Mucosa of stomach (tissue), 1 donor: ENCODE data around the gene LRRC45.

ENCODE experiments used
- H3K27me3 ChIP-seq: one replicate; pipeline ENCODE4 v1.7.0; 2013; ENCODE audit warnings: mild to moderate bottlenecking, low read length; ENCODE audit not compliant: control insufficient read depth, insufficient read depth
- H3K36me3 ChIP-seq: one replicate; pipeline ENCODE4 v1.7.0; 2013; ENCODE audit warnings: low read length; ENCODE audit not compliant: control insufficient read depth, insufficient read depth
- H3K4me1 ChIP-seq: one replicate; pipeline ENCODE4 v1.7.0; 2013; ENCODE audit warnings: mild to moderate bottlenecking, low read length; ENCODE audit not compliant: control insufficient read depth, insufficient read depth
- H3K4me3 ChIP-seq: one replicate; pipeline ENCODE4 v1.7.0; 2013; ENCODE audit warnings: low read length
- H3K9ac ChIP-seq: one replicate; pipeline ENCODE4 v1.7.0; 2013; ENCODE audit warnings: mild to moderate bottlenecking, low read length, moderate library complexity
- H3K9me3 ChIP-seq: one replicate; pipeline ENCODE4 v1.7.0; 2013; ENCODE audit warnings: mild to moderate bottlenecking, low read length, moderate library complexity; ENCODE audit not compliant: control insufficient read depth
- donor health status: Pancreatic carcinoma.

LRRC45 gene

DNA sequence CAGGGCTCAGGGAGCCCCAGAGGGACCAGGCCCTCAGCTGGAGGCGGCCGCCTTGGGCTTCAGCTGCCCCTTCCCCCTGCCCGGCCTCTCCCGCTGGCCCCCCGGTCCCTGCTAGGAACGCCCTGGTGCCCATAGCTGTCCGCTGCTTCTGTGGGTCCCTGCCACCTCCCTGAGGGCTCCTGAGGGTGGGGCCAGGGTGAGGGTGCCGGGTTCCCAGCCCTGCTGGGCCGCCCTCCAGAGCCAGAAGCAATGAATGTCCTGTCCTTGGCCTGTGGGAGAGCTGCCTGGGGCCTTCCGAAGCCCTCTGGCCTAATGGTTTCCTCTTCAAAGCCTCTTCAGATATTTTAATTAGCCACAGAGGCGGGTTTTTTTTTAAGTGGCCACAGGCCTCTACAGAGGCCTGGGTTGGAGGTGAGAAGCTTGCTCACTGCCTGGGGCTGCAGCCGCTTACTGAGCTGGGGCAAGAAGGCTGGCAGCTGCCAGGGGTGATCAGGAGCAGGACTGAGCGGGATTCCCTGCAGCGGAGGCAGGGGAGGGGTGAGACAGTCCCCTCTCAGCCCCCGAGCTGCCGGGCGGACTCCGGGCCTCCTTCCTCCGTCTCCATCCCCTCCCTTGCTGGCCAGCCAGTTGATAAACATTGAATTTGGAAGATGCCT is 10.3 kb upstream of the LRRC45 start:
- no peak overlapping the region for H3K4me3 ChIP-seq
- no peaks in the 10 kb centered on the region for H3K4me1 ChIP-seq
- H3K36me3 ChIP-seq, result no peaks in the 10 kb centered on the region
- no peak overlapping the region for H3K9ac ChIP-seq
- no peaks in the 10 kb centered on the region for H3K9me3 ChIP-seq
- no peaks in the 10 kb centered on the region for H3K27me3 ChIP-seq

GRCh38 chr17:82013341-82013740 is 9.8 kb upstream of the LRRC45 start:
- no peaks in the 10 kb centered on the region for H3K4me1 ChIP-seq
- H3K9me3 ChIP-seq, result no peaks in the 10 kb centered on the region
- no peaks in the 10 kb centered on the region for H3K27me3 ChIP-seq
- H3K9ac ChIP-seq, result no peak overlapping the region
- H3K36me3 ChIP-seq, result no peaks in the 10 kb centered on the region
- H3K4me3 ChIP-seq, result no peak overlapping the region

DNA sequence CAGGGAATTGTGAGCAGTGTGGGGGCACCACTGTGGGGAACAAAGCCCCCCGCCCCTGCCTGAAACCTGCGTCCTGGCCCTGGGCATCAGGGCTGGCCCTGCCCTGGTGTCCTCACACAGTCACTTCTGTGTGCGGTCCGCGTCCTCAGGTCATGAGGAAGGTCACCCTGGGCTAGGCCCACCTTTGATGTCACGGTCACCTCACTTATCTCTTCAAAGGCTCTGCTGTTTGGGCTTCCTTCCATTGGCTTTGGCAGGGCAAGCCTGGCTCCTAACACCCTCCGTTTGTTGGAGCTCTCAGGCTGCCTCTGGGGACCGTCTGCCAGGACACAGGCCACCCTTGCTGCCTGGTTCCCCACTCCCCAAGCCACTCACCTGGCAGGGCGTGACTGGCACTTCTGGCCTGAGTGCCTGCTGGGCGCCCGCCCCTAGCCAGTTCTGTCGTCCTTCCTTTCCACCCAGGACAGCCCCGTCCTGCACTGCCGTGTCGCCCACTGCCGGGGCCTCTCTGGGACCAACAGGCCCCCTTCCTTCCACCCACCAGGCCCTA is 9.3 kb upstream of the LRRC45 start:
- Histone ChIP-seq H3K4me3 (no peak overlapping the region), H3K27me3 (no peaks in the 10 kb centered on the region), H3K36me3 (no peaks in the 10 kb centered on the region), H3K9ac (no peak overlapping the region), H3K9me3 (no peaks in the 10 kb centered on the region), H3K4me1 (no peaks in the 10 kb centered on the region)

DNA sequence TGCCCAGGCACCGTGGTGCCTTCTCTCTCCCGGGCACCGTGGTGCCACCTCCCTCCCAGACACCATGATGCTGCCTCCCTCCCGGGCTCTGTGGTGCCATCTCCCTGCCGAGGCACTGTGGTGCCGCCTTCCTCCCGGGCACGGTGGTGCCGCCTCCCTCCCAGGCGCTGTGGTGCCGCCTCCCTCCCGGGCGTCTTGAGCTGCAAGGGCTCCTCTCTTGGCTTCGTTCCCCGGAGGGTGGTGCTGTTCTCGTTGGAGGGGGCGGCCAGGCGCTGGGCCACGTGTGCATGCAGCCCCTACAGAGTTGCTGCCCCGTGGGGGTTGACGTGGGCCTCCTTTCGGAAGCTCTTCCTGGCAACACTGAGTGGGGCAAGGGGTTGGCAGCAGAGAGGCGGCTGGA is 8.7 kb upstream of the LRRC45 start:
- H3K9ac ChIP-seq, result no peak overlapping the region
- H3K4me1 ChIP-seq, result peaks cover 3% of the 10 kb centered on the region
- H3K36me3 ChIP-seq, result no peaks in the 10 kb centered on the region
- no peak overlapping the region for H3K4me3 ChIP-seq
- H3K9me3 ChIP-seq, result no peaks in the 10 kb centered on the region
- H3K27me3 ChIP-seq, result no peaks in the 10 kb centered on the region

- no peaks in the 10 kb centered on the region for H3K36me3 ChIP-seq
Observed at GRCh38 chr17:82014971-82015310, 8.2 kb upstream of the LRRC45 start.

DNA sequence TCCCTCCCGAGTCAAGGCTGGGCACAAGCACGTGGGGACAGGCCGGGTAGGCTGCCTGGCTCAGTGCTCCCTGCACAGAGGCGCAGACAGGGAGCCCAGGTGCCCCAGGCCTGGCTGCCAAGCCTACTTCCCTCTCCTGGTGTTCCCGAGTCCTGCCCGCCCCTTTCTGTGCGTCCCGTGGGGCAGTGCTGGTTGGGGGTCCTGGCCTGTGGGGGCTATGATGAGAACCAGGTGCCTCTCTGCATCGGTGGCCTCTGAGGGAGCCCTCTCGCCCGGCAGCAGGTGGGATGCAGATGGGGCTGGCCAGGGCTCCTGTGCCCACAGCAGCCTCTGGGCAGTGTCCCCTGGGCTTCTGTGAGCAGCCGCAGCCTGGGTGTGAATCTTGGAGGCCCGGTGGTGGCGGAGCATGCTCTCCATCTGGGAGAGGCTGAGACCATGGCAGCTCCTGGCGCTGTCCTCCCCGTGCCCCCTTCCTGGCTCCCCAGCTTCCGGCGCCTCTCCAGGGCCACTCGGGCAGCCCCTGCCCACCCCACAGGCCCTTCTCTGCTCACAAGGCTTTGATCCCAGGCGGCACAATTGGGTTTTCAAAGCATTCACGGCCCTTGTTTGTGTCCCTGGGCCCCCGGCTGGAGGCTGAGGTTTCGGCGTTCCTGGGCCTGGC is 7.7 kb upstream of the LRRC45 start:
- Histone ChIP-seq H3K9ac (no peak overlapping the region), H3K4me1 (peaks cover 13% of the 10 kb centered on the region), H3K36me3 (no peaks in the 10 kb centered on the region)

More at GRCh38 chr17:82014971-82015310, 8.2 kb upstream of the LRRC45 start:
- no peaks in the 10 kb centered on the region for H3K27me3 ChIP-seq
- H3K4me1 ChIP-seq, result peaks cover 8% of the 10 kb centered on the region
- H3K9me3 ChIP-seq, result no peaks in the 10 kb centered on the region
- no peak overlapping the region for H3K9ac ChIP-seq
- H3K4me3 ChIP-seq, result no peak overlapping the region

DNA sequence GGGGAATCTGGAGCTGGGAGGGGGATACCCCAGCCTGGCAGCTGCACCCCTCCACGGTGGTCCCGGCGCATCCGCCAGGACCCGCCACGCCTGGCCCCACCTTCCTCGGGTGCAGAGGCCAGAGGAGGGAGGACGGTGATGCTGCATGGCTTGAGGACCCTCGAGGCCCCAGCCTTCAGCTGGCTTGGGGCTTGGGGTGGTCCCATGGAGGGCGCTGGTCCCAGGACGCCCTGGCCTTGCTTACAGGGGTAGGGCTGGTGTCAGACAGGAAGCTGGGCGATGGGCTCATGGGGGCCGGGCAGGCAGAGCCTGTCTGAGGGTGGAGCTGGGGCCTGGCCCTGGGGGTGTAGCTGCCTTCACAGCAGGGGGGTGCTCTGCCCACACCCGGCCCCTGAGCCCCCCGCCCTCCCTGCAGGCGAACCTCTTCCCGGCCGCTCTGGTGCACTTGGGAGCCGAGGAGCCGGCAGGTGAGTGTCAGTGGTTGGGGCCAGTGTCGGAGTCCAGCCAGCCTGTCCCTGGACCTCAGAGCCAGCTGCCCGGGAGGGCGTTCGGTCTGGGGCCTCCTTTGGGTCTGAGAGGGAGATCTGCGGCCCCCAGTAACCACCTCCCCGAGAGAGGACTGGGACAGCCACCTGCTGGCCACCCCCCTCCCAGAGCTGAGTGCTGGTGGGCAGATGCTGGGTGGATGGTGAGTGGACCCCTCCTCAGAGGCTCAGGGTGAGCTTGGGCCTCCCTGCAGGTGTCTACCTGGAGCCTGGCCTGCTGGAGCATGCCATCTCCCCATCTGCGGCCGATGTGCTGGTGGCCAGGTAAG is 6.8 kb upstream of the LRRC45 start:
- H3K4me1 ChIP-seq, result peaks cover 20% of the 10 kb centered on the region
- no peak overlapping the region for H3K9ac ChIP-seq
- H3K9me3 ChIP-seq, result no peaks in the 10 kb centered on the region
- no peak overlapping the region for H3K4me3 ChIP-seq
- H3K27me3 ChIP-seq, result no peaks in the 10 kb centered on the region
- H3K36me3 ChIP-seq, result no peaks in the 10 kb centered on the region

More for the DNA sequence above, 7.7 kb upstream of the LRRC45 start:
- Histone ChIP-seq H3K9me3 (no peaks in the 10 kb centered on the region), H3K27me3 (no peaks in the 10 kb centered on the region), H3K4me3 (no peak overlapping the region)

DNA sequence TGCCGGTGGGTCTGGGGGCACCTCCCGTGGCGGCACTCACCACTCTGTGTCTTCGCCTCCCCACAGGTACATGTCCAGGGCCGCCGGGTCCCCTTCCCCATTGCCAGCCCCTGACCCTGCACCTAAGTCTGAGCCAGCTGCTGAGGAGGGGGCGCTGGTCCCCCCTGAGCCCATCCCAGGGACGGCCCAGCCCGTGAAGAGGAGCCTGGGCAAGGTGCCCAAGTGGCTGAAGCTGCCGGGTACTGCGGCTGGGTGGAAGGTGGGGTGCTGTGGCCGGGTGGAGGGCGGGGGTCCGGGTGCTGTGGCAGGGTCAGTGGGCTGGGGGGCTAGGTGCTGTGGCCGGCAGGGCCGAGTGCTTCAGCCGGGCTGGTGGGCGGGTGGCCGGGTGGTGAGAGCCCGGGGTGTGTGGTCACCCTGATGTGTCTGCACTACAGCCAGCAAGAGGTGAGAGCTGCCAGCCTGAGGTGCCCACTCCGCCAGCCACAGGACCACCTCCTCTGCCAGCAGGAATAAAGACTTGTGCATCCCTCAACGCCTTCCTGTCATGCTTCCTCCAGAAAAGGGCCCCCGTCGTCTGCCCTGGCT is 6.1 kb upstream of the LRRC45 start:
- no peak overlapping the region for H3K4me3 ChIP-seq
- H3K9ac ChIP-seq, result no peak overlapping the region
- H3K27me3 ChIP-seq, result no peaks in the 10 kb centered on the region
- H3K4me1 ChIP-seq, result peaks cover 27% of the 10 kb centered on the region
- no peaks in the 10 kb centered on the region for H3K9me3 ChIP-seq
- H3K36me3 ChIP-seq, result no peaks in the 10 kb centered on the region

DNA sequence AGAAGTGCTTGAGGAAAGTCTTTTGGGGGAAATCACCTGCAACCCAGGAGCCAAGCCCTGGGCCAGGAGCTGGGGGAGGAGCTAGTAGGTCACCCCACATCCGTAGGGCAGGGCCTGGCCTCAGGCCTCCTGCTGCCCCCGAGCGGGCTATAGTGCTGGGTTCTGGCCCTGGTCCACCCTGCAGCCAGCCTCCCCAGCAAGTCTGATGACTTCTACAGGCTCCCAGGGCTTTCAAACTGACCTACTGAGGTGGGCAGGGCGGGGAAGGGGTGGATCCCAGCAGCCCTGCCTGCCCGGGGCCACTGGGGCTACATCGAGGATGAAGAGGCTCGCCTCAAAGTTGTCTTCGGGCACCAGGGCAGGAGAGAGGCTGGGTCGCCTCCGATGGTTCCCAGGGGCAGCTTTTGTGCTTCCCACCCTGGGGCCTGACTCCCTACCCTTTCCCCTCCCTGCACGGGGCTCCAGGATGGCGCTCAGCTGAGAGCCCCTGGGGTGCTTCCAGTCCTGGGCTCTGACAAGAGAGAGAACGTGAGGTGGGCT is 5.4 kb upstream of the LRRC45 start:
- no peak overlapping the region for H3K4me3 ChIP-seq
- no peaks in the 10 kb centered on the region for H3K36me3 ChIP-seq
- no peaks in the 10 kb centered on the region for H3K27me3 ChIP-seq
- H3K4me1 ChIP-seq, result peaks cover 30% of the 10 kb centered on the region
- H3K9me3 ChIP-seq, result no peaks in the 10 kb centered on the region
- H3K9ac ChIP-seq, result no peak overlapping the region

- Histone ChIP-seq H3K4me1 (peaks cover 30% of the 10 kb centered on the region), H3K27me3 (no peaks in the 10 kb centered on the region), H3K36me3 (no peaks in the 10 kb centered on the region), H3K4me3 (no peak overlapping the region), H3K9ac (no peak overlapping the region), H3K9me3 (no peaks in the 10 kb centered on the region)
Observed at GRCh38 chr17:82018152-82018988, 4.7 kb upstream of the LRRC45 start.

GRCh38 chr17:82018989-82019689 is 4.0 kb upstream of the LRRC45 start:
- H3K4me3 ChIP-seq, result no peak overlapping the region
- no peaks in the 10 kb centered on the region for H3K27me3 ChIP-seq
- H3K9ac ChIP-seq, result no peak overlapping the region
- H3K9me3 ChIP-seq, result no peaks in the 10 kb centered on the region
- H3K36me3 ChIP-seq, result no peaks in the 10 kb centered on the region
- H3K4me1 ChIP-seq, result peaks cover 35% of the 10 kb centered on the region
